NOMO-1 treated with dmso at 0.1 percent for 144 hours (cell line): ENCODE results near the gene NAPG.
"Not testable (repeated sequence)": the region's sequence is repeated elsewhere in the genome, so short reads cannot be mapped to it uniquely, and the experiment has no call there.

Experiments used
- DNase-seq: peaks from one replicate; lab custom pipeline; 2025; ENCODE audit not compliant: unreplicated experiment; lab: John Stamatoyannopoulos, UW

NAPG gene

GRCh38 chr18:10577842-10578572 lies 52.2 kb downstream of the NAPG start:
- not testable (repeated sequence) for DNase-seq

GRCh38 chr18:10578573-10578899 lies 52.7 kb downstream of the NAPG start:
- not testable (repeated sequence) for DNase-seq

- no peak for DNase-seq
These were observed 53.4 kb downstream of the NAPG start for GRCh38 chr18:10579079-10579867.

GRCh38 chr18:10580215-10580614 lies 54.4 kb downstream of the NAPG start:
- no peak for DNase-seq

- no peak for DNase-seq
These were observed 59.4 kb downstream of the NAPG start for GRCh38 chr18:10585260-10585659.

- DNase-seq = no peak
These were observed 63.1 kb downstream of the NAPG start for GRCh38 chr18:10588975-10589374.

GRCh38 chr18:10590412-10590811 lies 64.6 kb downstream of the NAPG start:
- DNase-seq = no peak

- peak; percentile 9 for DNase-seq
These were observed 66.1 kb downstream of the NAPG start for GRCh38 chr18:10591896-10592295.

- DNase-seq = peak; percentile 63
These were observed 67.7 kb downstream of the NAPG start for GRCh38 chr18:10593366-10594022.

GRCh38 chr18:10595917-10596316 lies 70.1 kb downstream of the NAPG start:
- DNase-seq = not testable (repeated sequence)

GRCh38 chr18:10597695-10598094 lies 71.9 kb downstream of the NAPG start:
- not testable (repeated sequence) for DNase-seq

- not testable (repeated sequence) for DNase-seq
These were observed 74.9 kb downstream of the NAPG start for GRCh38 chr18:10600701-10601100.
